H9 (cell line): Measurements from ENCODE around the gene GIPC3. TPM values are rescaled to one million over a fixed set of nuclear protein-coding genes. Genes with fewer than 3 reads are reported as not detected.
A peak's percentile ranks its signal among the peaks of the same experiment; 100 is the strongest.

Experiments
- DNase-seq: peaks from one replicate; pipeline ENCODE4 v3.0.0-alpha.2; 2017
- H2AFZ ChIP-seq: one replicate; pipeline ENCODE4 v1.6.1; 2013; ENCODE audit warnings: mild to moderate bottlenecking, low read length, control low read depth, moderate library complexity
- H2AK5ac ChIP-seq: 2 replicates; pipeline ENCODE4 v1.6.1; 2013; ENCODE audit warnings: low read length, control low read depth, mixed read lengths; ENCODE audit not compliant: insufficient read length
- H2BK120ac ChIP-seq: one replicate; pipeline ENCODE4 v1.6.1; 2013; ENCODE audit warnings: low read depth, mild to moderate bottlenecking, low read length, control low read depth, inconsistent platforms; ENCODE audit not compliant: poor library complexity, severe bottlenecking
- H2BK12ac ChIP-seq: 2 replicates; pipeline ENCODE4 v1.6.1; 2013; ENCODE audit warnings: low read length, control low read depth, mixed read lengths, low read depth; ENCODE audit not compliant: insufficient read length
- H2BK15ac ChIP-seq: 2 replicates; pipeline ENCODE4 v1.6.1; 2013; ENCODE audit warnings: low read depth, low read length, control low read depth
- H2BK20ac ChIP-seq: one replicate; pipeline ENCODE4 v1.6.1; 2013; ENCODE audit warnings: low read depth, mild to moderate bottlenecking, low read length, control low read depth, inconsistent platforms; ENCODE audit not compliant: poor library complexity, severe bottlenecking
- H2BK5ac ChIP-seq: 2 replicates; pipeline ENCODE4 v1.6.1; 2013; ENCODE audit warnings: low read length, control low read depth, mixed read lengths; ENCODE audit not compliant: insufficient read length
- H3K14ac ChIP-seq: 2 replicates; pipeline ENCODE4 v1.6.1; 2013; ENCODE audit warnings: low read length, control low read depth; ENCODE audit not compliant: insufficient read depth
- H3K18ac ChIP-seq: 2 replicates; pipeline ENCODE4 v1.6.1; 2013; ENCODE audit warnings: low read depth, mild to moderate bottlenecking, mixed read lengths, low read length, control low read depth; ENCODE audit not compliant: insufficient read length
- H3K23ac ChIP-seq: 2 replicates; pipeline ENCODE4 v1.6.1; 2013; ENCODE audit warnings: low read length, control low read depth, mixed read lengths, low read depth; ENCODE audit not compliant: insufficient read length
- H3K23me2 ChIP-seq: 2 replicates; pipeline ENCODE4 v1.6.1; 2013; ENCODE audit warnings: low read depth, mild to moderate bottlenecking, mixed read lengths, low read length, control low read depth; ENCODE audit not compliant: insufficient read length, poor library complexity, severe bottlenecking
- H3K27ac ChIP-seq: 2 replicates; pipeline ENCODE4 v1.5.1; 2013; ENCODE audit warnings: low read length, control low read depth, mixed read lengths, low read depth; ENCODE audit not compliant: insufficient read length
- H3K27me3 ChIP-seq: 2 replicates; pipeline ENCODE4 v1.6.1; 2013; ENCODE audit warnings: low read length, control low read depth, inconsistent platforms; ENCODE audit not compliant: insufficient read depth
- H3K4ac ChIP-seq: 2 replicates; pipeline ENCODE4 v1.6.1; 2013; ENCODE audit warnings: low read depth, mild to moderate bottlenecking, control low read depth, inconsistent platforms, low read length, moderate library complexity
- H3K4me1 ChIP-seq: 2 replicates; pipeline ENCODE4 v1.6.1; 2013; ENCODE audit warnings: low read length, control low read depth, inconsistent platforms; ENCODE audit not compliant: insufficient read depth
- H3K4me2 ChIP-seq: 2 replicates; pipeline ENCODE4 v1.6.1; 2013; ENCODE audit warnings: low read length, control low read depth, mixed read lengths; ENCODE audit not compliant: insufficient read length, insufficient read depth
- H3K56ac ChIP-seq: 2 replicates; pipeline ENCODE4 v1.6.1; 2013; ENCODE audit warnings: low read depth, mild to moderate bottlenecking, mixed read lengths, low read length, control low read depth; ENCODE audit not compliant: insufficient read length
- H3K79me1 ChIP-seq: 2 replicates; pipeline ENCODE4 v1.6.1; 2013; ENCODE audit warnings: low read depth, mild to moderate bottlenecking, moderate library complexity, low read length, control low read depth, inconsistent platforms; ENCODE audit not compliant: insufficient read depth, poor library complexity, severe bottlenecking
- H3K79me2 ChIP-seq: 2 replicates; pipeline ENCODE4 v1.6.1; 2013; ENCODE audit warnings: low read length, control low read depth, inconsistent platforms; ENCODE audit not compliant: insufficient read depth
- H3K9ac ChIP-seq: 2 replicates; pipeline ENCODE4 v1.6.1; 2013; ENCODE audit warnings: low read length, control low read depth, mixed read lengths; ENCODE audit not compliant: insufficient read length; ENCODE audit errors: extremely low read depth
- H3K9me3 ChIP-seq: one replicate; pipeline ENCODE4 v1.6.1; 2013; ENCODE audit warnings: low read depth, low read length, inconsistent platforms; ENCODE audit not compliant: control insufficient read depth
- H3T11ph ChIP-seq: one replicate; pipeline ENCODE4 v1.6.1; 2013; ENCODE audit warnings: mild to moderate bottlenecking, low read length, control low read depth, inconsistent platforms
- H4K20me1 ChIP-seq: one replicate; pipeline ENCODE4 v1.6.1; 2013; ENCODE audit not compliant: control insufficient read depth, insufficient read length, insufficient read depth
- H4K5ac ChIP-seq: 2 replicates; pipeline ENCODE4 v1.6.1; 2013; ENCODE audit warnings: low read depth, mild to moderate bottlenecking, mixed read lengths, low read length, control low read depth; ENCODE audit not compliant: insufficient read length
- H4K8ac ChIP-seq: replicated peaks from 2 replicates; pipeline ENCODE4 v1.6.1; 2013; ENCODE audit warnings: low read length, control low read depth, mixed read lengths, low read depth; ENCODE audit not compliant: insufficient read length
- H4K91ac ChIP-seq: 2 replicates; pipeline ENCODE4 v1.6.1; 2013; ENCODE audit warnings: low read depth, mild to moderate bottlenecking, moderate library complexity, mixed read lengths, low read length, control low read depth; ENCODE audit not compliant: insufficient read length
- H3K27ac Mint-ChIP-seq, 3 experiments: 2 replicates in 2 of 3; 3 replicates in 1 of 3; pipeline ENCODE4 v1.8.0; 2020 to 2021; ENCODE audit warnings: mixed read lengths in 3 of 3, mild to moderate bottlenecking in 1 of 3, moderate library complexity in 1 of 3
- H3K27me3 Mint-ChIP-seq: 2 replicates; pipeline ENCODE4 v1.8.0; 2021; ENCODE audit warnings: low read depth, mild to moderate bottlenecking, moderate library complexity, mixed read lengths
- H3K36me3 Mint-ChIP-seq, 3 experiments: 2 replicates in 2 of 3; 3 replicates in 1 of 3; pipeline ENCODE4 v1.8.0; 2020 to 2021; ENCODE audit warnings: low read depth in 3 of 3, mixed read lengths in 3 of 3; ENCODE audit not compliant: insufficient read depth in 1 of 3
- H3K4me1 Mint-ChIP-seq, 2 experiments: 2 replicates each; pipeline ENCODE4 v1.8.0; 2020; ENCODE audit warnings: mixed read lengths in 2 of 2
- H3K4me3 Mint-ChIP-seq, 2 experiments: 2 replicates in 1 of 2; 3 replicates in 1 of 2; pipeline ENCODE4 v1.8.0; 2020 to 2021; ENCODE audit warnings: mild to moderate bottlenecking in 2 of 2, mixed read lengths in 2 of 2, moderate library complexity in 1 of 2
- H3K9me3 Mint-ChIP-seq, 2 experiments: 2 replicates in 1 of 2; 3 replicates in 1 of 2; pipeline ENCODE4 v1.8.0; 2020; ENCODE audit warnings: mild to moderate bottlenecking in 2 of 2, mixed read lengths in 2 of 2, moderate library complexity in 1 of 2
- WGBS: extraction: QIAGEN DNeasy Blood & Tissue Kit; methylation state at CpG from one replicate; pipeline ENCODE4 v1.1.7; 2013; ENCODE audit warnings: missing lambda C conversion rate, low lambda C conversion rate, mixed read lengths; ENCODE audit not compliant: insufficient read length; ENCODE audit errors: extremely low coverage; 5-methylcytosine and 5-hydroxymethylcytosine counted together
- total RNA-seq: library from RNA; stranded (reverse); gene quantifications from 2 replicates; pipeline ENCODE4 v1.2.1, GENCODE V29; 2021
- TF ChIP-seq, protein P1 (sequence below): fragments of 200-600 bp; sonication (generic); conservative IDR thresholded peaks from 3 replicates; pipeline ENCODE4 v1.8.0; 2021; ENCODE audit warnings: antibody characterized with exemption, mild to moderate bottlenecking

The GIPC3 gene
- total RNA-seq, 1 experiment from 2014 or later = 1.6 TPM

DNA sequence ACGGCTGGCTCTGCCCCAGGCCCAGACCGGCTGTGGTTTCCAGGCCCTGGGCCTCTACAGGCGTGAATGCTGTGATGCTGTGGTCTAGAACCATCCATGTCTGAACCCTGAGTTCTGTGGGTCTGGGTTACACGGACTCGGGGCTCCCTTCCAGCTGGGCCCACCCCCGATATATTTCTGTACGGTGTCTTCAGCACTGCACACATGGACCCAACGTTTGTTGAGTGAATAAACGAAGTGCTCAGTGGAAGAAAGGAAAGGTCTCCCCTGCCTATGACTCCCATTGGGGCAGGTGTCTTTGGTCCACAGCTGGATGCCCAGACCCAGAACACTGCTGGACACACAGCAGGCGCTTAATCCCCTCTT is 39.6 kb upstream of the GIPC3 start:
- Mint-ChIP-seq H3K27me3 (no peaks in the 10 kb centered on the region), H3K4me1 (peaks cover 2 to 3% of the 10 kb centered on the region in 2 experiments; a peak in 1 of 4 replicates), H3K9me3 (no peaks in the 10 kb centered on the region), H3K36me3 (peaks cover 2 to 9% (median 8%) of the 10 kb centered on the region in 3 experiments; a peak in 6 of 7 replicates), H3K4me3 (no peak overlapping the region), H3K27ac (peak overlapping the region in 2 of 3 experiments; percentile 15 to 44; a peak in 1 of 7 replicates)
- H4K8ac ChIP-seq = no peak overlapping the region
- H3K4me2 ChIP-seq = no peak overlapping the region
- H3K23me2 ChIP-seq = no peaks in the 10 kb centered on the region
- DNase-seq = no peak
- H3K23ac ChIP-seq = no peak overlapping the region
- H2BK12ac ChIP-seq = no peak overlapping the region
- TF ChIP-seq, protein P1, sequence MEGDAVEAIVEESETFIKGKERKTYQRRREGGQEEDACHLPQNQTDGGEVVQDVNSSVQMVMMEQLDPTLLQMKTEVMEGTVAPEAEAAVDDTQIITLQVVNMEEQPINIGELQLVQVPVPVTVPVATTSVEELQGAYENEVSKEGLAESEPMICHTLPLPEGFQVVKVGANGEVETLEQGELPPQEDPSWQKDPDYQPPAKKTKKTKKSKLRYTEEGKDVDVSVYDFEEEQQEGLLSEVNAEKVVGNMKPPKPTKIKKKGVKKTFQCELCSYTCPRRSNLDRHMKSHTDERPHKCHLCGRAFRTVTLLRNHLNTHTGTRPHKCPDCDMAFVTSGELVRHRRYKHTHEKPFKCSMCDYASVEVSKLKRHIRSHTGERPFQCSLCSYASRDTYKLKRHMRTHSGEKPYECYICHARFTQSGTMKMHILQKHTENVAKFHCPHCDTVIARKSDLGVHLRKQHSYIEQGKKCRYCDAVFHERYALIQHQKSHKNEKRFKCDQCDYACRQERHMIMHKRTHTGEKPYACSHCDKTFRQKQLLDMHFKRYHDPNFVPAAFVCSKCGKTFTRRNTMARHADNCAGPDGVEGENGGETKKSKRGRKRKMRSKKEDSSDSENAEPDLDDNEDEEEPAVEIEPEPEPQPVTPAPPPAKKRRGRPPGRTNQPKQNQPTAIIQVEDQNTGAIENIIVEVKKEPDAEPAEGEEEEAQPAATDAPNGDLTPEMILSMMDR = no peak
- no peak overlapping the region for H2BK20ac ChIP-seq
- H3T11ph ChIP-seq = no peak overlapping the region
- H4K5ac ChIP-seq = no peak overlapping the region
- no peaks in the 10 kb centered on the region for H3K9me3 ChIP-seq
- H3K79me2 ChIP-seq = no peaks in the 10 kb centered on the region
- H3K4me1 ChIP-seq = no peaks in the 10 kb centered on the region
- no peak overlapping the region for H3K27ac ChIP-seq
- no peak overlapping the region for H2BK15ac ChIP-seq
- no peak overlapping the region for H2AFZ ChIP-seq
- WGBS = no CpG with 5 or more reads among the region's 10 CpGs
- no peak overlapping the region for H4K91ac ChIP-seq
- H3K79me1 ChIP-seq = no peaks in the 10 kb centered on the region
- H3K18ac ChIP-seq = no peak overlapping the region
- H3K4ac ChIP-seq = no peak overlapping the region
- H2AK5ac ChIP-seq = no peak overlapping the region
- H2BK120ac ChIP-seq = no peak overlapping the region
- no peak overlapping the region for H3K9ac ChIP-seq
- no peak overlapping the region for H3K14ac ChIP-seq
- H3K27me3 ChIP-seq = no peaks in the 10 kb centered on the region
- no peak overlapping the region for H3K56ac ChIP-seq
- H2BK5ac ChIP-seq = no peak overlapping the region
- H4K20me1 ChIP-seq = no peaks in the 10 kb centered on the region
